Stimulated activated CD4-positive, alpha-beta T cell treated with anti-CD3 and anti-CD28 coated beads, Interleukin-15, amount 100 ng/mL, for 24 hours (primary cell): Measurements from ENCODE around the gene FAF1.
A peak's percentile ranks its signal among the peaks of the same experiment; 100 is the strongest.
"Not testable (repeated sequence)": the region's sequence is repeated elsewhere in the genome, so short reads cannot be mapped to it uniquely, and the experiment has no call there.

Experiments used
- DNase-seq: peaks from one replicate; pipeline ENCODE4 v3.0.0-alpha.2; 2020

Gene FAF1

GRCh38 chr1:50901872-50902271 lies 58.2 kb downstream of the FAF1 start:
- DNase-seq, result no peak

- no peak for DNase-seq
Measured at GRCh38 chr1:50898773-50899172, 61.3 kb downstream of the FAF1 start.

- no peak for DNase-seq
Measured at GRCh38 chr1:50894340-50894739, 65.7 kb downstream of the FAF1 start.

- no peak for DNase-seq
Measured at GRCh38 chr1:50893466-50893865, 66.6 kb downstream of the FAF1 start.

- not testable (repeated sequence) for DNase-seq
Measured at GRCh38 chr1:50887555-50887954, 72.5 kb downstream of the FAF1 start.

GRCh38 chr1:50880373-50880772 lies 79.7 kb downstream of the FAF1 start:
- no peak for DNase-seq

- DNase-seq, result no peak
Measured at GRCh38 chr1:50879137-50879536, 80.9 kb downstream of the FAF1 start.

- no peak for DNase-seq
Measured at GRCh38 chr1:50878434-50878833, 81.6 kb downstream of the FAF1 start.

- no peak for DNase-seq
Measured at GRCh38 chr1:50877641-50878040, 82.4 kb downstream of the FAF1 start.

- DNase-seq, result peak; percentile 77
Measured at GRCh38 chr1:50873458-50874187, 86.4 kb downstream of the FAF1 start.

GRCh38 chr1:50864845-50865244 lies 95.2 kb downstream of the FAF1 start:
- not testable (repeated sequence) for DNase-seq

GRCh38 chr1:50861772-50862171 lies 98.3 kb downstream of the FAF1 start:
- no peak for DNase-seq

GRCh38 chr1:50860702-50861101 lies 99.4 kb downstream of the FAF1 start:
- no peak for DNase-seq

- DNase-seq, result no peak
Measured at GRCh38 chr1:50860256-50860655, 99.8 kb downstream of the FAF1 start.

GRCh38 chr1:50859657-50860056 lies 100.4 kb downstream of the FAF1 start:
- no peak for DNase-seq

GRCh38 chr1:50858761-50859160 lies 101.3 kb downstream of the FAF1 start:
- no peak for DNase-seq

GRCh38 chr1:50857702-50858101 lies 102.4 kb downstream of the FAF1 start:
- no peak for DNase-seq

GRCh38 chr1:50853325-50853724 lies 106.7 kb downstream of the FAF1 start:
- no peak for DNase-seq

GRCh38 chr1:50852889-50853288 lies 107.2 kb downstream of the FAF1 start:
- DNase-seq, result no peak

GRCh38 chr1:50851466-50851865 lies 108.6 kb downstream of the FAF1 start:
- no peak for DNase-seq

- DNase-seq, result no peak
Measured at GRCh38 chr1:50851034-50851433, 109.0 kb downstream of the FAF1 start.

GRCh38 chr1:50847303-50847702 lies 112.8 kb downstream of the FAF1 start:
- no peak for DNase-seq

- no peak for DNase-seq
Measured at GRCh38 chr1:50846224-50846839, 113.7 kb downstream of the FAF1 start.

- no peak for DNase-seq
Measured at GRCh38 chr1:50841791-50842387, 118.2 kb downstream of the FAF1 start.
